ENCODE data around the gene TUBB1.

The TUBB1 gene

GRCh38 chr20:58992911-58993310, 26.3 kb upstream of the TUBB1 start:
- no peaks in the 10 kb centered on the region for H4K20me1 ChIP-seq (ENCODE audit: insufficient read depth, low read length)
- peaks cover 20% of the 10 kb centered on the region for H3K79me2 ChIP-seq (ENCODE audit: low read length)
- no peak overlapping the region for H3K4me3 ChIP-seq (ENCODE audit: low read length)
- peaks cover 19% of the 10 kb centered on the region for H3F3A ChIP-seq (ENCODE audit: insufficient read depth, low read length)
- H3K36me3 ChIP-seq (replicated peaks; ENCODE audit: insufficient read depth, low read length): peaks cover 29% of the 10 kb centered on the region
- TF ChIP-seq CTCF (IDR thresholded peaks at IDR 0.05; ENCODE audit: low read length) (no peak), EZH2 (optimal IDR thresholded peaks at IDR 0.05; ENCODE audit: low read depth, low read length) (no peak), EZH2phosphoT487 (IDR thresholded peaks at IDR 0.05; ENCODE audit: low read length) (no peak)
- H3K9me3 ChIP-seq (replicated peaks; ENCODE audit: insufficient read depth, low read length): no peaks in the 10 kb centered on the region
- H3K9me2 ChIP-seq (replicated peaks; ENCODE audit: insufficient read depth, low read length): no peaks in the 10 kb centered on the region
- no peak overlapping the region for H2AFZ ChIP-seq (ENCODE audit: low read length)
- H3K27ac ChIP-seq (ENCODE audit: low read length): peak overlapping the region; percentile 97
- H3K4me2 ChIP-seq (ENCODE audit: low read depth, low read length): peak overlapping the region; percentile 33; the same call in 1 of the 2 replicates
- peak overlapping the region; percentile 12 for H3K9ac ChIP-seq (ENCODE audit: low read length)
- no peak for DNase-seq
- H3K4me1 ChIP-seq (ENCODE audit: low read length): peaks cover 28% of the 10 kb centered on the region
- no peaks in the 10 kb centered on the region for H3K27me3 ChIP-seq (replicated peaks; ENCODE audit: insufficient read depth, low read length)

- TF ChIP-seq EZH2phosphoT487 (IDR thresholded peaks at IDR 0.05; ENCODE audit: low read length) (no peak), EZH2 (optimal IDR thresholded peaks at IDR 0.05; ENCODE audit: low read depth, low read length) (no peak), CTCF (IDR thresholded peaks at IDR 0.05; ENCODE audit: low read length) (no peak)
- H3K9me3 ChIP-seq (replicated peaks; ENCODE audit: insufficient read depth, low read length): no peaks in the 10 kb centered on the region
- no peaks in the 10 kb centered on the region for H4K20me1 ChIP-seq (ENCODE audit: insufficient read depth, low read length)
- DNase-seq: peak; percentile 89
- peaks cover 29% of the 10 kb centered on the region for H3K36me3 ChIP-seq (replicated peaks; ENCODE audit: insufficient read depth, low read length)
- H3K27me3 ChIP-seq (replicated peaks; ENCODE audit: insufficient read depth, low read length): no peaks in the 10 kb centered on the region
- H3K79me2 ChIP-seq (ENCODE audit: low read length): peaks cover 13% of the 10 kb centered on the region
- peak overlapping the region; percentile 66; the same call in 1 of the 2 replicates for H3K4me2 ChIP-seq (ENCODE audit: low read depth, low read length)
- peak overlapping the region; percentile 49 for H3K9ac ChIP-seq (ENCODE audit: low read length)
- H2AFZ ChIP-seq (ENCODE audit: low read length): no peak overlapping the region
- peaks cover 19% of the 10 kb centered on the region for H3F3A ChIP-seq (ENCODE audit: insufficient read depth, low read length)
- no peaks in the 10 kb centered on the region for H3K9me2 ChIP-seq (replicated peaks; ENCODE audit: insufficient read depth, low read length)
- H3K4me1 ChIP-seq (ENCODE audit: low read length): peaks cover 28% of the 10 kb centered on the region
- peak overlapping the region; percentile 97 for H3K27ac ChIP-seq (ENCODE audit: low read length)
- no peak overlapping the region for H3K4me3 ChIP-seq (ENCODE audit: low read length)
Observed at GRCh38 chr20:58993332-58994248, 25.6 kb upstream of the TUBB1 start.

GRCh38 chr20:58994390-58995159, 24.7 kb upstream of the TUBB1 start:
- Histone ChIP-seq H3K4me3 (ENCODE audit: low read length) (no peak overlapping the region), H3K9me2 (replicated peaks; ENCODE audit: insufficient read depth, low read length) (no peaks in the 10 kb centered on the region), H3K4me1 (ENCODE audit: low read length) (peaks cover 28% of the 10 kb centered on the region), H3K27ac (ENCODE audit: low read length) (peak overlapping the region; percentile 97; the same call in 1 of the 2 replicates), H3K79me2 (ENCODE audit: low read length) (peaks cover 5% of the 10 kb centered on the region; the same call in 1 of the 2 replicates), H3K9ac (ENCODE audit: low read length) (no peak overlapping the region), H3K36me3 (replicated peaks; ENCODE audit: insufficient read depth, low read length) (peaks cover 20% of the 10 kb centered on the region), H2AFZ (ENCODE audit: low read length) (no peak overlapping the region), H3K9me3 (replicated peaks; ENCODE audit: insufficient read depth, low read length) (no peaks in the 10 kb centered on the region), H3K27me3 (replicated peaks; ENCODE audit: insufficient read depth, low read length) (no peaks in the 10 kb centered on the region), H4K20me1 (ENCODE audit: insufficient read depth, low read length) (no peaks in the 10 kb centered on the region), H3K4me2 (ENCODE audit: low read depth, low read length) (no peak overlapping the region; the same call in 1 of the 2 replicates), H3F3A (ENCODE audit: insufficient read depth, low read length) (peaks cover 19% of the 10 kb centered on the region)
- no peak for TF ChIP-seq CTCF (IDR thresholded peaks at IDR 0.05; ENCODE audit: low read length)
- TF ChIP-seq EZH2 (optimal IDR thresholded peaks at IDR 0.05; ENCODE audit: low read depth, low read length): no peak
- TF ChIP-seq EZH2phosphoT487 (IDR thresholded peaks at IDR 0.05; ENCODE audit: low read length): no peak
- DNase-seq: no peak
